DOHH2 (cell line): Measurements from ENCODE around the gene ZNF367.

ENCODE experiments used
- CTCF ChIP-seq: fragments of 200-600 bp; sonication (generic); IDR thresholded peaks from one replicate; pipeline ENCODE4 v1.5.1; 2014; ENCODE audit warnings: antibody characterized with exemption, mild to moderate bottlenecking, low read depth, low read length; ENCODE audit not compliant: poor library complexity, severe bottlenecking
- EZH2phosphoT487 ChIP-seq: fragments of 200-600 bp; sonication (generic); IDR thresholded peaks from 2 replicates; pipeline ENCODE4 v1.6.1; 2017; ENCODE audit warnings: borderline replicate concordance, mild to moderate bottlenecking, antibody characterized with exemption, low read length, moderate library complexity, mixed read lengths

DNA sequence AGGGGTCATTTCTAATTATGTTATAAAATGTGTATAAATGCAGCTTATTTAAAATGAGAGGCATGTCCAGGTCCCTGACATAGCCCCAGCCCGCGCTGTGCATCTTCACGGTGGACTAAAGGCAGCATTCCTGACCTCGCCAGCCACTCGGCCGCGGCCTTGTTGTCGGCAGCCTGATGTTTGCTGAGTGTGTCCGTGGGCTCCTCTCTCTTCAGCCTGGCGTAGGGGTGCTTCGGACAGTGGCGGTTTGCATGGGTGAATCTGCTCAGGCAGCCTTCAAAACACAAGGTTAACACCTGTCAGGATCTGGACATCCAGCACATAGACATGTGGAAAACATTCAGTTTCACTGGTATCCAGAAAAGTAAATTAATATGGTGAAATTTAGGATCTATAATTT, 25.9 kb downstream of the ZNF367 start:
- TF ChIP-seq CTCF (no peak), EZH2phosphoT487 (no peak)
